Activated B cell treated with CpG ODN at 0.5 μM for 24 hours (primary cell): Measurements from ENCODE around the gene TCHP. TPM values are rescaled to one million over a fixed set of nuclear protein-coding genes. Genes with fewer than 3 reads are reported as not detected.

Source experiments
- ATAC-seq: fragments of 200-7000 bp; cut with Tn5 transposase; one replicate; pipeline ENCODE4 v1.10.0; 2021; ENCODE audit warnings: low read depth, mild to moderate bottlenecking, moderate library complexity
- CTCF ChIA-PET: fragments of 350-600 bp; sonication (Branson Sonifier 250); formaldehyde crosslinking; loops from one replicate; lab custom pipeline; 2021; ENCODE audit warnings: antibody characterized with exemption; lab: Charles Lee
- POLR2A ChIA-PET: fragments of 350-600 bp; sonication (Branson Sonifier 250); formaldehyde crosslinking; loops from one replicate; lab custom pipeline; 2021; ENCODE audit warnings: antibody characterized with exemption; lab: Charles Lee
- DNase-seq: peaks from one replicate; pipeline ENCODE4 v3.0.0; 2022
- H3K27ac Mint-ChIP-seq: one replicate; pipeline ENCODE4 v1.8.0; 2020; ENCODE audit warnings: mixed read lengths
- H3K27me3 Mint-ChIP-seq: one replicate; pipeline ENCODE4 v1.8.0; 2021; ENCODE audit warnings: mixed read lengths
- H3K36me3 Mint-ChIP-seq: one replicate; pipeline ENCODE4 v1.8.0; 2021; ENCODE audit warnings: low read depth, mixed read lengths
- H3K4me1 Mint-ChIP-seq: one replicate; pipeline ENCODE4 v1.8.0; 2021; ENCODE audit warnings: mixed read lengths
- H3K4me3 Mint-ChIP-seq: one replicate; pipeline ENCODE4 v1.8.0; 2020; ENCODE audit warnings: mild to moderate bottlenecking, mixed read lengths
- H3K9me3 Mint-ChIP-seq: one replicate; pipeline ENCODE4 v1.8.0; 2020; ENCODE audit warnings: mixed read lengths
- CTCF ChIP-seq: fragments of 200-600 bp; IDR thresholded peaks from one replicate; pipeline ENCODE4 v1.8.0; 2022; ENCODE audit warnings: antibody characterized with exemption, mild to moderate bottlenecking
- intact Hi-C: fragments of 100-400 bp; cut with micrococcal nuclease; formaldehyde crosslinking; loops from one replicate; pipeline ENCODE4 v1.15.1; 2024
- total RNA-seq: library from RNA; stranded (reverse); gene quantifications from 2 replicates; pipeline ENCODE4 v1.2.3, GENCODE V29; 2022

TCHP gene
- total RNA-seq, 1 donor from 2014 or later: 28.3 TPM

GRCh38 chr12:109880043-109880931 is 19.8 kb upstream of the TCHP start, which contains the start of gene GLTP:
GLTP (minus strand) TSS chr12:109880541; CDS start chr12:109880374, 167 bp downstream.
- ATAC-seq: peak; percentile 98
- Mint-ChIP-seq H3K9me3 (no peaks in the 10 kb centered on the region), H3K27ac (peak within 1 kb of the TSS; percentile 83), H3K4me3 (peak within 1 kb of the TSS; percentile 90), H3K27me3 (no peaks in the 10 kb centered on the region), H3K4me1 (peaks cover 54% of the 10 kb centered on the region), H3K36me3 (peaks cover 4% of the 10 kb centered on the region)
- no peak for TF ChIP-seq CTCF
- POLR2A ChIA-PET: interaction anchor here (1.5 kb wide), 1 partner anchor 20 kb away, joined by 3 read pairs; no protein-coding TSS in a partner anchor
- intact Hi-C loops: loop anchor here (1.0 to 5.0 kb wide), 11 partner anchors 20 to 1717 kb away; partner anchors contain the start of genes ANKRD13A, ATXN2, FAM222A and GIT2
- CTCF ChIA-PET: interaction anchor here (1.9 kb wide), 1 partner anchor 75 kb away, joined by 5 read pairs; no protein-coding TSS in a partner anchor
- DNase-seq: peak; percentile 94

GRCh38 chr12:109880938-109881337 is 19.1 kb upstream of the TCHP start:
- CTCF ChIA-PET: no interaction called here
- intact Hi-C loops: loop anchor here (1.0 to 5.0 kb wide), 11 partner anchors 19 to 1716 kb away; partner anchors contain the start of genes ANKRD13A, ATXN2, FAM222A and GIT2
- H3K4me1 Mint-ChIP-seq: peaks cover 47% of the 10 kb centered on the region

GRCh38 chr12:109881752-109882151 is 18.3 kb upstream of the TCHP start:
- ChIA-PET CTCF (no interaction called here), POLR2A (interaction anchor here (1.0 to 1.5 kb wide), 2 partner anchors 14 to 19 kb away, joined by 3 to 4 read pairs; no protein-coding TSS in a partner anchor)
- Mint-ChIP-seq H3K9me3 (no peaks in the 10 kb centered on the region), H3K4me3 (no peak overlapping the region), H3K27ac (no peak overlapping the region), H3K27me3 (no peaks in the 10 kb centered on the region), H3K36me3 (peaks cover 4% of the 10 kb centered on the region), H3K4me1 (peaks cover 40% of the 10 kb centered on the region)
- intact Hi-C loops: loop anchor here (2.0 to 5.0 kb wide), 5 partner anchors 116 to 1716 kb away; partner anchors contain the start of genes ANKRD13A, ATXN2, GIT2 and MMAB
- DNase-seq (no peak), ATAC-seq (no peak)
- no peak for TF ChIP-seq CTCF

More at GRCh38 chr12:109880938-109881337, 19.1 kb upstream of the TCHP start:
- peak overlapping the region; percentile 83 for H3K27ac Mint-ChIP-seq
- no peak for TF ChIP-seq CTCF
- DNase-seq (no peak), ATAC-seq (no peak)
- POLR2A ChIA-PET: interaction anchor here (1.5 kb wide), 1 partner anchor 20 kb away, joined by 3 read pairs; no protein-coding TSS in a partner anchor
- peak overlapping the region; percentile 87 for H3K4me3 Mint-ChIP-seq
- peaks cover 4% of the 10 kb centered on the region for H3K36me3 Mint-ChIP-seq
- no peaks in the 10 kb centered on the region for H3K27me3 Mint-ChIP-seq
- H3K9me3 Mint-ChIP-seq: no peaks in the 10 kb centered on the region

GRCh38 chr12:109883461-109883860 is 16.6 kb upstream of the TCHP start:
- ChIA-PET POLR2A (no interaction called here), CTCF (no interaction called here)
- Mint-ChIP-seq H3K9me3 (no peaks in the 10 kb centered on the region), H3K27me3 (no peaks in the 10 kb centered on the region), H3K4me1 (peaks cover 39% of the 10 kb centered on the region), H3K36me3 (peaks cover 4% of the 10 kb centered on the region), H3K27ac (no peak overlapping the region), H3K4me3 (no peak overlapping the region)
- DNase-seq: no peak
- TF ChIP-seq CTCF: no peak
- intact Hi-C loops: loop anchor here (5.0 kb wide), 3 partner anchors 114 to 1714 kb away; partner anchors contain the start of genes ANKRD13A, ATXN2, GIT2 and MMAB
- ATAC-seq: no peak

- Mint-ChIP-seq H3K36me3 (no peaks in the 10 kb centered on the region), H3K4me1 (peaks cover 39% of the 10 kb centered on the region), H3K27me3 (no peaks in the 10 kb centered on the region), H3K27ac (no peak overlapping the region), H3K9me3 (no peaks in the 10 kb centered on the region), H3K4me3 (no peak overlapping the region)
- ChIA-PET POLR2A (interaction anchor here (0.7 to 0.9 kb wide), 3 partner anchors 9 to 856 kb away, joined by 5 to 6 read pairs (median 6); no protein-coding TSS in a partner anchor), CTCF (no interaction called here)
- DNase-seq (no peak), ATAC-seq (no peak)
- TF ChIP-seq CTCF: no peak
- intact Hi-C loops: no loop called here
Measured at GRCh38 chr12:109885616-109886015, 14.5 kb upstream of the TCHP start.
